Measurements from ENCODE around the gene RANBP1.

Gene RANBP1

GRCh38 chr22:20174785-20175596 is 59.1 kb downstream of the RANBP1 start:
- TF ChIP-seq CTCF (IDR thresholded peaks at IDR 0.05; ENCODE audit: low read depth, low read length), result peak; percentile 55
- peak; percentile 31 to 42 for DNase-seq (ENCODE audit: low read depth in 2 of 2)
- H3K4me3 ChIP-seq (replicated peaks in 1 of 2; ENCODE audit: low read depth in 2 of 2, low read length in 2 of 2), result no peak overlapping the region

- no peak overlapping the region for H3K4me3 ChIP-seq (replicated peaks in 1 of 2; ENCODE audit: low read depth in 2 of 2, low read length in 2 of 2)
- no peak for TF ChIP-seq CTCF (IDR thresholded peaks at IDR 0.05; ENCODE audit: low read depth, low read length)
- DNase-seq (ENCODE audit: low read depth in 2 of 2), result no peak
These were observed 59.6 kb downstream of the RANBP1 start for GRCh38 chr22:20175597-20175900.

GRCh38 chr22:20176421-20177085 is 60.6 kb downstream of the RANBP1 start:
- no peak for DNase-seq (ENCODE audit: low read depth in 2 of 2)
- TF ChIP-seq CTCF (IDR thresholded peaks at IDR 0.05; ENCODE audit: low read depth, low read length), result no peak
- H3K4me3 ChIP-seq (replicated peaks in 1 of 2; ENCODE audit: low read depth in 2 of 2, low read length in 2 of 2), result no peak overlapping the region
